ENCODE data around the gene ZNF524. TPM values are rescaled to one million over a fixed set of nuclear protein-coding genes. Genes with fewer than 3 reads are reported as not detected.

The ZNF524 gene
- total RNA-seq, 2 experiments from 2014 or later: 25.2 to 26.6 TPM

GRCh38 chr19:55621205-55621672 is 21.2 kb downstream of the ZNF524 start:
- Mint-ChIP-seq H3K4me3 (no peak overlapping the region), H3K4me1 (peaks cover 39% of the 10 kb centered on the region), H3K27ac (peak overlapping the region; percentile 70), H3K9me3 (peaks cover 1% of the 10 kb centered on the region), H3K36me3 (peaks cover 17% of the 10 kb centered on the region), H3K27me3 (no peaks in the 10 kb centered on the region)
- DNase-seq: no peak
- POLR2A ChIA-PET: interaction anchor here (1.0 to 1.8 kb wide), 2 partner anchors 12 to 15 kb away, joined by 5 to 12 read pairs; partner anchors contain the start of gene ZNF865
- no peak for ATAC-seq (ENCODE audit: low read depth)

- Mint-ChIP-seq H3K4me3 (no peak overlapping the region), H3K27ac (no peak overlapping the region), H3K9me3 (peaks cover 1% of the 10 kb centered on the region), H3K4me1 (peaks cover 44% of the 10 kb centered on the region), H3K27me3 (no peaks in the 10 kb centered on the region), H3K36me3 (peaks cover 14% of the 10 kb centered on the region)
- DNase-seq (no peak), ATAC-seq (ENCODE audit: low read depth) (no peak)
- POLR2A ChIA-PET: interaction anchor here (1.8 kb wide), 1 partner anchor 16 kb away, joined by 12 read pairs; the partner anchor contains the start of gene ZNF865
These were observed 21.7 kb downstream of the ZNF524 start for GRCh38 chr19:55621673-55622231.

- Mint-ChIP-seq H3K9me3 (peaks cover 1% of the 10 kb centered on the region), H3K4me3 (no peak overlapping the region), H3K27ac (no peak overlapping the region), H3K27me3 (peaks cover 2% of the 10 kb centered on the region), H3K36me3 (peaks cover 9% of the 10 kb centered on the region), H3K4me1 (peaks cover 50% of the 10 kb centered on the region)
- ATAC-seq (ENCODE audit: low read depth) (no peak), DNase-seq (no peak)
- POLR2A ChIA-PET: no interaction called here
These were observed 22.3 kb downstream of the ZNF524 start for GRCh38 chr19:55622242-55622969.

GRCh38 chr19:55623130-55623529 is 23.0 kb downstream of the ZNF524 start:
- Mint-ChIP-seq H3K4me1 (peaks cover 55% of the 10 kb centered on the region), H3K27me3 (peaks cover 7% of the 10 kb centered on the region), H3K36me3 (peaks cover 4% of the 10 kb centered on the region), H3K4me3 (no peak overlapping the region), H3K27ac (peak overlapping the region; percentile 99), H3K9me3 (peaks cover 1% of the 10 kb centered on the region)
- POLR2A ChIA-PET: interaction anchor here (4.3 kb wide), 1 partner anchor 24 kb away, joined by 49 read pairs; the partner anchor contains the start of genes FIZ1 and ZNF524
- DNase-seq (no peak), ATAC-seq (ENCODE audit: low read depth) (no peak)

- peaks cover 12% of the 10 kb centered on the region for H3K27me3 Mint-ChIP-seq
- ATAC-seq (ENCODE audit: low read depth) (no peak), DNase-seq (no peak)
- POLR2A ChIA-PET: interaction anchor here (4.3 kb wide), 1 partner anchor 25 kb away, joined by 49 read pairs; the partner anchor contains the start of genes FIZ1 and ZNF524
- H3K9me3 Mint-ChIP-seq: peaks cover 1% of the 10 kb centered on the region
- peaks cover 4% of the 10 kb centered on the region for H3K36me3 Mint-ChIP-seq
- peak overlapping the region; percentile 99 for H3K27ac Mint-ChIP-seq
- peak overlapping the region; percentile 99 for H3K4me3 Mint-ChIP-seq
- peaks cover 55% of the 10 kb centered on the region for H3K4me1 Mint-ChIP-seq
These were observed 23.5 kb downstream of the ZNF524 start for GRCh38 chr19:55623561-55623960.

GRCh38 chr19:55624109-55625003 is 24.3 kb downstream of the ZNF524 start, which contains the start of gene ZNF784:
Gene ZNF784, minus strand, starts transcription at chr19:55624566. Its CDS starts 5 bp downstream, at chr19:55624561.
- Mint-ChIP-seq H3K9me3 (peaks cover 1% of the 10 kb centered on the region), H3K4me1 (peaks cover 53% of the 10 kb centered on the region), H3K27me3 (peaks cover 17% of the 10 kb centered on the region), H3K27ac (peak within 1 kb of the TSS; percentile 99), H3K4me3 (peak within 1 kb of the TSS; percentile 99), H3K36me3 (peaks cover 4% of the 10 kb centered on the region)
- peak; percentile 55 for ATAC-seq (ENCODE audit: low read depth)
- POLR2A ChIA-PET: interaction anchor here (0.7 to 4.3 kb wide), 15 partner anchors 9 to 285 kb away, joined by 3 to 49 read pairs (median 4); partner anchors contain the start of genes FIZ1, ISOC2, KMT5C and U2AF2
- peak; percentile 97 for DNase-seq

GRCh38 chr19:55625004-55625326 is 24.9 kb downstream of the ZNF524 start:
- Mint-ChIP-seq H3K9me3 (peaks cover 1% of the 10 kb centered on the region), H3K4me1 (peaks cover 49% of the 10 kb centered on the region), H3K27ac (peak overlapping the region; percentile 99), H3K36me3 (no peaks in the 10 kb centered on the region), H3K27me3 (peaks cover 17% of the 10 kb centered on the region), H3K4me3 (peak overlapping the region; percentile 99)
- ATAC-seq (ENCODE audit: low read depth) (no peak), DNase-seq (no peak)
- POLR2A ChIA-PET: interaction anchor here (0.7 to 4.3 kb wide), 16 partner anchors 8 to 465 kb away, joined by 3 to 49 read pairs (median 4); partner anchors contain the start of genes FIZ1, ISOC2, KMT5C and U2AF2

- H3K4me3 Mint-ChIP-seq: peak overlapping the region; percentile 74
- peak overlapping the region; percentile 75 for H3K27ac Mint-ChIP-seq
- peaks cover 1% of the 10 kb centered on the region for H3K9me3 Mint-ChIP-seq
- DNase-seq (no peak), ATAC-seq (ENCODE audit: low read depth) (peak; percentile 62)
- H3K27me3 Mint-ChIP-seq: peaks cover 22% of the 10 kb centered on the region
- no peaks in the 10 kb centered on the region for H3K36me3 Mint-ChIP-seq
- H3K4me1 Mint-ChIP-seq: peaks cover 37% of the 10 kb centered on the region
- POLR2A ChIA-PET: interaction anchor here (1.2 to 4.3 kb wide), 4 partner anchors 17 to 150 kb away, joined by 5 to 49 read pairs (median 21); partner anchors contain the start of genes FIZ1, ZNF524, ZNF628 and ZNF865
These were observed 26.3 kb downstream of the ZNF524 start for GRCh38 chr19:55626350-55626749.

GRCh38 chr19:55632463-55632834 is 32.4 kb downstream of the ZNF524 start:
- Mint-ChIP-seq H3K9me3 (no peaks in the 10 kb centered on the region), H3K27ac (peak overlapping the region; percentile 5), H3K4me3 (no peak overlapping the region), H3K27me3 (peaks cover 23% of the 10 kb centered on the region), H3K4me1 (peaks cover 36% of the 10 kb centered on the region), H3K36me3 (peaks cover 13% of the 10 kb centered on the region)
- POLR2A ChIA-PET: interaction anchor here (0.6 to 2.0 kb wide), 8 partner anchors 10 to 657 kb away, joined by 3 to 7 read pairs (median 6); partner anchors contain the start of genes CCDC106 and ZNF581
- DNase-seq (no peak), ATAC-seq (ENCODE audit: low read depth) (peak; percentile 40)

- peaks cover 12% of the 10 kb centered on the region for H3K27me3 Mint-ChIP-seq
- no peak for DNase-seq
- H3K36me3 Mint-ChIP-seq: peaks cover 18% of the 10 kb centered on the region
- no peak overlapping the region for H3K4me3 Mint-ChIP-seq
- peaks cover 37% of the 10 kb centered on the region for H3K4me1 Mint-ChIP-seq
- ATAC-seq (ENCODE audit: low read depth): no peak
- H3K9me3 Mint-ChIP-seq: no peaks in the 10 kb centered on the region
- POLR2A ChIA-PET: interaction anchor here (0.7 to 3.8 kb wide), 13 partner anchors 9 to 175 kb away, joined by 3 to 13 read pairs (median 7); partner anchors contain the start of genes CCDC106, ZNF581, ZNF628 and ZNF784
- peak overlapping the region; percentile 100 for H3K27ac Mint-ChIP-seq
These were observed 33.8 kb downstream of the ZNF524 start for GRCh38 chr19:55633861-55634260.

- H3K36me3 Mint-ChIP-seq: peaks cover 21% of the 10 kb centered on the region
- ATAC-seq (ENCODE audit: low read depth) (no peak), DNase-seq (no peak)
- H3K27me3 Mint-ChIP-seq: peaks cover 7% of the 10 kb centered on the region
- peak overlapping the region; percentile 100 for H3K27ac Mint-ChIP-seq
- no peaks in the 10 kb centered on the region for H3K9me3 Mint-ChIP-seq
- POLR2A ChIA-PET: interaction anchor here (0.8 to 3.8 kb wide), 10 partner anchors 8 to 214 kb away, joined by 3 to 13 read pairs (median 7); partner anchors contain the start of genes CCDC106, FIZ1, ZNF581 and ZNF628
- peak overlapping the region; percentile 100 for H3K4me3 Mint-ChIP-seq
- peaks cover 43% of the 10 kb centered on the region for H3K4me1 Mint-ChIP-seq
These were observed 35.2 kb downstream of the ZNF524 start for GRCh38 chr19:55635334-55635717.

GRCh38 chr19:55635856-55636440 is 35.9 kb downstream of the ZNF524 start:
- DNase-seq (no peak), ATAC-seq (ENCODE audit: low read depth) (no peak)
- Mint-ChIP-seq H3K36me3 (peaks cover 21% of the 10 kb centered on the region), H3K4me1 (peaks cover 45% of the 10 kb centered on the region), H3K9me3 (no peaks in the 10 kb centered on the region), H3K4me3 (peak overlapping the region; percentile 100), H3K27me3 (peaks cover 3% of the 10 kb centered on the region), H3K27ac (peak overlapping the region; percentile 100)
- POLR2A ChIA-PET: interaction anchor here (0.9 to 3.8 kb wide), 4 partner anchors 11 to 160 kb away, joined by 4 to 13 read pairs (median 12); partner anchors contain the start of genes CCDC106, FIZ1, ZNF628 and ZNF784

Measured in activated naive CD8-positive, alpha-beta T cell treated with anti-CD3 and anti-CD28 coated beads, Interleukin-2, amount 10 ng/mL, durations not matched to agents 7 days and 5 days (primary cell).